ENCODE results near the gene NKTR. TPM values are rescaled to one million over a fixed set of nuclear protein-coding genes. Genes with fewer than 3 reads are reported as not detected.
"Not testable (repeated sequence)": the region's sequence is repeated elsewhere in the genome, so short reads cannot be mapped to it uniquely, and the experiment has no call there.

NKTR gene
- 56.3 TPM for total RNA-seq

GRCh38 chr3:42600111-42600957 lies at the start of gene NKTR:
NKTR (plus strand) TSS chr3:42600686; CDS start chr3:42601007, 321 bp downstream.
- DNase-seq (ENCODE audit: low read depth in 2 of 3, low spot score in 2 of 3) = peak; percentile 100

GRCh38 chr3:42552830-42553229 lies 47.7 kb upstream of the NKTR start:
- no peak for DNase-seq (ENCODE audit: low read depth in 2 of 3, low spot score in 2 of 3)

DNA sequence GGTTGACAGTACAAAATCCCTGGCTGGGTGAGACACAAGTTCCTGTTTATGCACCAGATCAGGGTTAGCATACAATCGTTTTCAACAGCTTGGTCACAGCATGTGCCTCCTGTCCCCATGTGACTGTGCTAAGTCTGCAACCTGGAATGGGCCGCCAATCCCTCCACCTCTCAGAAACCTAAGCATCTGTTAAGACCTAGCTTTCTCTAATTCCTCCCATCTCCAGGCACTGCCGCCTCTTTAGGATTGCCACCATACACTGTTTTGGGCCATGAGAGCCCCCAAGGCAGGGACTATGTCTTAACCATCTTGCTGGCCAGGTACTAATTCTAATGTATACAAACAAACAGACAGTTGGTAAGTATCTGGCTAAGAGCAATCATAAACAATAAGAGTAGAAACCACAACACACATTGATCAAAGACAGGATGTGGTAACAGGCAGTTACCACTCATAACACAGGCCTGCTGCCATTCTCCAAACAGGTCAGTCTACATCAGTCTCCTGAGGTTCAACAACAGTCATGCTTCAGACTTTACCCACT lies 44.3 kb upstream of the NKTR start:
- DNase-seq (ENCODE audit: low read depth in 2 of 3, low spot score in 2 of 3) = peak in 1 of 3 donors; percentile 42

DNA sequence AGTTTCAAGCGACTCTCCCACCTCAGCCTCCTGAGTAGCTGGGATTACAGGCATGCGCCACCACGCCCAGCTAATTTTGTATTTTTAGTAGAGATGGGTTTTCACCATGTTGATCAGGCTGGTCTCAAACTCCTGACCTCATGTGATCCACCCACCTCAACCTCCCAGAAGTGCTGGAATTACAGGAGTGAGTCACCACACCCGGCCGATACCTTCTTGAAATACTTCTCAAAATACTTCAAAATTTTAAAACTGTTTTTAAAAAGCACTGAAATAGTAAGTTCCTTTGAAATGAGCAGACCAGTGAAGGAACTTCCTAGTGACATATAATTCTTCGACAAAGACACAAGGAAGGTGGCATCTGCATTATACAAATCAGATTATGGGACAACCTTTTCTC lies 43.7 kb upstream of the NKTR start:
- DNase-seq (ENCODE audit: low read depth in 2 of 3, low spot score in 2 of 3) = not testable (repeated sequence)

GRCh38 chr3:42557854-42558253 lies 42.6 kb upstream of the NKTR start:
- peak in 1 of 3 donors; percentile 27 for DNase-seq (ENCODE audit: low read depth in 2 of 3, low spot score in 2 of 3)

DNA sequence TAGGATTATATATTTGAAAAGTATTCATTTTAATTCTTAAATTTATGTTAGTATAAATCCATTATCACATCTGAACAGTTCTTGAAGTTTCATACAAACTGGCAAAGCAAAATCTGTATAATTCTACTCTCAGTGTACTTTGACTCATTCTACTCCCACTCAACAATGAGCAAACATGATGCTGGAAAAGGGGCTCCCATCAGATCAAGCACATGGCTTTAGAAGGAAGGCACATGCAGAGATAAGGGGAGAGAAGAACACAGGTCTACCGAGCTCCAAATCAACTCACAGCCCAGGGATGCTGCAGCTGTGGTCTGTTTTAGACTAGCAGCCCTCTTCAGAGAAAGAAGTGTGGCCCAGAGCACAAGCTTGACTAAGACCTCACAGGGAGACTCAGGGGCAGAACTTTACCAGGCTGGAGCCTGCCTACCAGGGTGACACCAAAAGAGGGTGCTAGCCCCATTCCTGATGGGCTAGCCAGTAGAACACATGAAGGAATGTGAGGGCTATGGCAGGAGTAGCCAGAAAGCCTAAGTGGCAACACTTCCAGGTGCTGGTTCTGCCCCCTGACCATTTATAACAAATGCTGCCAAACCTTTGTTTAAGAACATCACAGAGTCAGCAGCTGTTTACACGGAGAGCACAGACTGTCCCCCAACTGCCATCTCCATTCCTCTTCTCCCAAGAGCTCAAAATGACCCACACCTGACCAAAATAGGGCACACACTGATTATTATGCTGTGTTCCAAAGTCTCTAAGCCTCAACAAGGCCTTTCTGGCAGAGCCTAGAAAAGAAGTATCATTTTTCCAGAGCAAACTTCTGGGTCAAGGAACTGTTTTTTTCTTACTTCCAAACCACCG lies 38.2 kb upstream of the NKTR start:
- DNase-seq (ENCODE audit: low read depth in 2 of 3, low spot score in 2 of 3) = no peak

DNA sequence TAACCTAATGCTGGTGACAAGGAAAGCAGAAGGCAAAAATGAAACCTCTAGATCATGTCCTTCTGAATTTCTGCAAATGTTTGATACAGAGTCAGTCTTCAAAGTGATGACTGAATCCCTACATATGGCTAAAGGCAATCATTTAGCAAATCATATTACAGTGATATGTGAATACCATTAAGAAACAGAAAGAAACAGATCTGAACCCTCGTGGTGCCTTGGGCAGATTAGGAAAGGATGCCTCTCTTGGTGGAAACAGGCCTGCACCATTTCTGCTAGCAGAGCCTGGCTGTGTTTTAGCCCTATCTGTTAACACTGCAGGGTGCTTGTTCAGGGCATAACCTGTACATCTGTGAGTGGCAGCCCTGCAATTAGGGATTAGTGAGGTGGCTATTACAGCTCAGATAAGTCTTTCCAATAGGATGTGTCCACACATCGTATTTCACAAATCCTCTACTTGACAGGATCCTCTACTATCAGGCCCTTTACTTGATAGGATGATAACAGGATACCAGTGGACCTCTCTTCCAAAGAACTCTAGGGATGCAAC lies 30.8 kb upstream of the NKTR start:
- DNase-seq (ENCODE audit: low read depth in 2 of 3, low spot score in 2 of 3) = no peak

DNA sequence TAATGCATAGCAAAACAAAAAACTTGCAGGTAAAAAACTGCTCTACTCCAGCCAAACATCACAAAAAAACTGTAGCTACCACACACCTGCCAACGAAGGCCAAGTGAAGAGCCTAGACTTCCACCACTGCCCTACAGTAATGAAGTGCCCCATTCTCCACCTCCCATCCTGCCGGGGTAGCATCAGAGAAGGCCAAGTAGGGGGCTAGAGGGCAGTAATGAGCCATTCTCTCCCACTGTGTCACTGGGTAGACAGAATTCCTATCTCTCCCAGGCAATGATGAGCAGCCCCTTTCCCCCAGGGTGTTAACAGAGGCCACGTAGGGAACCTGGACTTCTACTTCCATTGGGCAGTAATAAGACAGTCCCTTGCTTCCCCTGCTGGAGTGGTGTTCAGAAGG lies 28.2 kb upstream of the NKTR start:
- DNase-seq (ENCODE audit: low read depth in 2 of 3, low spot score in 2 of 3) = peak in 1 of 3 donors; percentile 26

- no peak for DNase-seq (ENCODE audit: low read depth in 2 of 3, low spot score in 2 of 3)
Measured at GRCh38 chr3:42575137-42575741, 25.2 kb upstream of the NKTR start.

DNA sequence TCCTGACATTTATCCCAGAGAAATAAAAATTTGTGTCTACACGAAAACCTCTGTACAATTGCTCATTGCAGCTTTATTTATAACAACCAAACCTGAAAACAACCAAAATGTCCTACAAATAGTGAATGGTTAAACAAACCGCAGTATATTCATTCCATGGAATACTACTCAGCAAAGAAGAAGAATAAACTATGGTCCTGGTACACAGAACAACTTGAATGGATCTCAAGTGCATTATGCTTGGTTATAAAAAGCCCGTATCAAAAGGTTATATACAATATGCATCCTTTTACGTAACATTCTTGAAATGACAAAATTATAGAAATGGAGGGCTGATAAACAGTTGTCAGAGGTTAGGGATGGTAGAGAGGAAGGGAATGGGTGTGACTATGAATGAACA lies 22.4 kb upstream of the NKTR start:
- no peak for DNase-seq (ENCODE audit: low read depth in 2 of 3, low spot score in 2 of 3)

DNA sequence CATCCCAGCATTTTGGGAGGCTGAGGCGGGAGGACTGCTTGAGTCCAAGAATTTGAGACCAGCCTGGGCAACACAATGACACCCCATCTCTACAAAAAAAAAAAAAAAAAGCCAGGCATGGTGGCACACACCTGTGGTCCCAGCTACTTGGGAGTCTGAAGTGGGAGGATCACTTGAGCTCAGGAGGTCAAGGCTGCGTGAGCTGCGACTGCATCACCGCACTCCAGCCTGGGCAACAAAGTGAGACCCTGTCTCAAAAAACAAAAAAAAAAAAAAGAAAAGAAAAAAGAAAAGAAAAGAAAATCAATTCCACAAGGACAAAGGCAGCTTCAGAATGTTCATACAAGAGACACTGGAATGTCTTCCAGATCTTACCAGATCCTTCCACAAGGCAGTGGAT lies 21.1 kb upstream of the NKTR start:
- DNase-seq (ENCODE audit: low read depth in 2 of 3, low spot score in 2 of 3) = not testable (repeated sequence)

DNA sequence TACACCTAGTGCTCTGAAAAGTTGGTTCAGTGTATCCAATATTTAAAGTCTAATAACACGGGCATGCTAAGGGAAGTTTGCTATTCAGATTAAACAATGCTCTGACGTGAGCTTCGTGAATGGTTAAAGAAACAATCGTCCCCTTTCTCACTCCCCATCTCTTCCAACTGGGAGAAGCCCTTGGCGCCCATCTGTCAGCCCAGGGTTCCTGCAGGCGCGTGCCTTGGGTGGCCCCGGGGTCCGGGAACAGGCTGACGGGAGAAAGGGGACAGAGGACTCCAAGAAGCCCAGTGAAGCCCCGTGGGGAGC lies 19.1 kb upstream of the NKTR start:
- DNase-seq (ENCODE audit: low read depth in 2 of 3, low spot score in 2 of 3) = no peak

DNA sequence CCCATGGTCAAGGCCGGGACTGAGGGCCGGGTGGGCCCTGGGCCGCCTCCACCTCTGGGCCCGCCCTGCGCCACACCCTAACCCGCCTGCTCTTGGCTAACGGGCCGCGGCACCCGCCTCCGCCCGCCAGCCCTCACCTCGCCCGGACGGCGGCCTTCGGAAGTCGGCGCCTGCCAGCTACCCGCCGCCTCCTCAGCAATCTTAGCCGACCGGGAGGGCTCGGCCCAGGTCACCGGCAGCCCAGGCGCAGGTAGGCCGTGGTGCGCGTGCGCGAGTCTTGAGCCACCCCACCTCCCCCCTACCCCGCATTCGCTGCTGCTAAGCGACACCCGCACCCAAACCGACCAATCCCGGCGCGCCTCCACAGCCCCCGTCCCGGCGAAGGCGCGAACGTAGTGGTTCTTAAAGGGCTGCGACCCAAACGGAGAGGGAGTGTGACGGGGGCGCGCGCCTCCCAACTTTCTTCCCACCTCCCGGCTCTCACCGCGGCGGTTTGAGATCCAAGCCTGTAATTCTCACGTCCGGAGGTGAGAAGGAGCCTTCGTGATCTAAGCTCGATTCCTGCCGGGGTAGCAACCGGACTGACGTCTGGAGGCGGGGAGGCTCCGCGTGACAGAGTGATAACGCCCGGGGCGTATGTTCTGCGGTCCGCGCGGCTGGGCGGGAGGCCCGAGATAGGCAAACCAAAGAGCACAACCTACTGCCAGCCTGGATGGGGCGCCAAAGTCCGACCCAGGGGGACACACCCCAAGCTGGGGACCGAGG lies 18.6 kb upstream of the NKTR start, which contains the start of gene SEC22C:
Gene SEC22C, minus strand, starts transcription at position 259 of the 765 bp plus-strand sequence. CDS start 12,921 bp downstream, outside the sequence.
- peak; percentile 86 to 96 (median 95) for DNase-seq (ENCODE audit: low read depth in 2 of 3, low spot score in 2 of 3)

- no peak for DNase-seq (ENCODE audit: low read depth in 2 of 3, low spot score in 2 of 3)
Measured at GRCh38 chr3:42582474-42583070, 17.9 kb upstream of the NKTR start.

- DNase-seq (ENCODE audit: low read depth in 2 of 3, low spot score in 2 of 3) = no peak
Measured at GRCh38 chr3:42588625-42589024, 11.9 kb upstream of the NKTR start.

DNA sequence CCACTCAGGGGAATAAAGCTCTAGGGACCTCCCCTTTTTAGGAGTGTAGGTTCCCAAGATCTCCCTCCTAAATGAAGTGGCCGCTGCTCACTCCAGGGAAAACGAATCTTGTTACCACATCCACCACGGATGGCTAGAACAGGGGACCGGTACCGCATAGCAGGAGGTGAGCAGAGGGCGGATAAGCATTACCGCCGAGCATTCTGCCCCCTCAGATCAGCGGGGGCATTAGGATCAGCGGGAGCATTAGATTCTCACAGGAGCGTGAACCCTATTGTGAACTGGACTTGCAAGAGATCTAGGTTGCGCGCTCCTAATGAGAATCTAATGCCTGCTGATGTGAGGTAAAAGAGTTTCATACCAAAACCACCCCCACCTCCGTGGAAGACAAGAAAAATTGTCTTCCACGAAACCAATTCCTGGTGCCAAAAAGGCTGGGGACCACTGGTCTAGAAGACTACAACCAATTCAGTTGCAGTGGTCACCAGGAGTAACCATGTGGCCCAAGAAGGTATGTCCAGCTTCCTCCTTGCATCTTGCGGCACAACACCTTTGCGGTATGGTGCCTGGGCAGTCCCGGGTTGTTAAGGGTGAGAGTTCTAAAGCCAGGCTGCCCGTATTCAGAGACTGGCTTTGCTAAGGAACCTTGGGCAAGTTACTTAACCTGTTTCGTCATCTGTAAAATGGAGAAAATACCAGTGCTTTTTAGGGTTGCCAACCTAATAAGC lies 10.9 kb upstream of the NKTR start:
- no peak for DNase-seq (ENCODE audit: low read depth in 2 of 3, low spot score in 2 of 3)

DNA sequence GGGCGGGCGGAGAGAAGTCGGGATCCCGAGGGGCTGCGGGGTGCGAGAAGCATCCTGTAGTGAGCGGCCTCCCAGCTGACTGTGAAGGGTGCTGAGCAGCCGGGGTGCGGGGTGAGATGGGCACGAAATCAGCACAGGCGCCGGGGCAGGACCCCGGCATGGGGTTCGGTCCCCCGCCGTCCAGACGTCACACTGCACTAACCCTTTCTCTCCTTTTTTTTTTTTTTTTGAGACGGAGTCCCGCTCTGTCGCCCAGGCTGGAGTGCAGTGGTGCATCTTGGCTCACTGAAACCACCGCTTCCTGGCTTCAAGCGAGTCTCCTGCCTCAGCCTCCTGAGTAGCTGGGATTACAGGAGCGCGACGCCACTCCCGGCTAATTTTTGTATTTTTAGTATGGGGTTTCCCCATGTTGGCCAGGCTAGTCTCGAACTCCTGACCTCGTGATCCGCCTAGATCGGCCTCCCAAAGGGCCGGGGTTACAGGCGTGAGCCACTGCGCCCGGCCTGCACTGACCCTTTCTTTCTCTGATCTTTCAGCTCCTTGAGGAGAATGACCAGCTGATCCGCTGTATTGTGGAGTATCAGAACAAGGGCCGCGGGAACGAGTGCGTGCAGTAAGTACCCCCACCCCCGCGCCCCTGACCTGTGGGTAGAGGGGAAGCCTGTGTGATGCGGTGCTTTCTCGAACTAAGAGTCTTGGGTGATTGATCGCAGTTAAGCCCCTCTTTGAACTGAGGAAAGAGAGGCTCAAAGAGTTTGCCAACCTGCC lies 9.3 kb upstream of the NKTR start:
- DNase-seq (ENCODE audit: low read depth in 2 of 3, low spot score in 2 of 3) = peak in 1 of 3 donors; percentile 37

- DNase-seq (ENCODE audit: low read depth in 2 of 3, low spot score in 2 of 3) = no peak
Measured at GRCh38 chr3:42591811-42592210, 8.7 kb upstream of the NKTR start.
